Muscle of leg (tissue), 11 donors: ENCODE measurements around the gene KCNH4. TPM values are rescaled to one million over a fixed set of nuclear protein-coding genes. Genes with fewer than 3 reads are reported as not detected.

Source experiments
- DNase-seq: peaks from one replicate; pipeline ENCODE4 v3.0.0; 2013
- H3K27ac ChIP-seq: one replicate; pipeline ENCODE4 v1.5.1; 2013; ENCODE audit warnings: mild to moderate bottlenecking, low read length, control low read depth
- H3K27me3 ChIP-seq: one replicate; pipeline ENCODE4 v1.6.1; 2013; ENCODE audit warnings: low read length; ENCODE audit not compliant: control insufficient read depth, insufficient read depth
- H3K36me3 ChIP-seq: one replicate; pipeline ENCODE4 v1.6.1; 2013; ENCODE audit warnings: low read length; ENCODE audit not compliant: control insufficient read depth, insufficient read depth
- H3K4me1 ChIP-seq: one replicate; pipeline ENCODE4 v1.6.1; 2013; ENCODE audit warnings: low read length; ENCODE audit not compliant: control insufficient read depth, insufficient read depth
- H3K4me3 ChIP-seq: one replicate; pipeline ENCODE4 v1.5.1; 2013; ENCODE audit warnings: low read length, control low read depth
- H3K9me3 ChIP-seq: replicated peaks from 2 replicates; pipeline ENCODE4 v1.6.1; 2013; ENCODE audit warnings: low read depth, low read length; ENCODE audit not compliant: control insufficient read depth
- WGBS: methylation state at CpG from one replicate; pipeline ENCODE4 v1.1.5; 2013; ENCODE audit warnings: missing lambda C conversion rate; ENCODE audit not compliant: insufficient coverage; 5-methylcytosine and 5-hydroxymethylcytosine counted together
- polyA plus RNA-seq, 8 donors: library from polyadenylated mRNA; unstranded; fragments of 120-200 nt; gene quantifications; one replicate each; pipeline versions ENCODE4 v1.2.1 to v1.2.3, GENCODE V29; 2013; ENCODE audit warnings: inconsistent platforms in 1 of 8, low replicate concordance in 1 of 8; ENCODE audit not compliant: insufficient read length in 8 of 8, insufficient read depth in 1 of 8
- total RNA-seq: library from RNA; stranded (reverse); fragments of 120-200 nt; gene quantifications from one replicate; pipeline ENCODE4 v1.2.4, GENCODE V29; 2013

Gene KCNH4
- total and polyA plus RNA-seq, 9 donors, result 0.04 to 0.05 (median 0.05) TPM; not detected in 6

GRCh38 chr17:42179335-42179734 lies 1.6 kb downstream of the KCNH4 start:
- peaks cover 23% of the 10 kb centered on the region for H3K4me1 ChIP-seq
- DNase-seq, result no peak
- H3K9me3 ChIP-seq, result no peaks in the 10 kb centered on the region
- no CpG with 5 or more reads among the region's 1 CpG for WGBS
- no peak overlapping the region for H3K4me3 ChIP-seq
- H3K27ac ChIP-seq, result no peak overlapping the region
- peaks cover 53% of the 10 kb centered on the region for H3K27me3 ChIP-seq
- H3K36me3 ChIP-seq, result no peaks in the 10 kb centered on the region

DNA sequence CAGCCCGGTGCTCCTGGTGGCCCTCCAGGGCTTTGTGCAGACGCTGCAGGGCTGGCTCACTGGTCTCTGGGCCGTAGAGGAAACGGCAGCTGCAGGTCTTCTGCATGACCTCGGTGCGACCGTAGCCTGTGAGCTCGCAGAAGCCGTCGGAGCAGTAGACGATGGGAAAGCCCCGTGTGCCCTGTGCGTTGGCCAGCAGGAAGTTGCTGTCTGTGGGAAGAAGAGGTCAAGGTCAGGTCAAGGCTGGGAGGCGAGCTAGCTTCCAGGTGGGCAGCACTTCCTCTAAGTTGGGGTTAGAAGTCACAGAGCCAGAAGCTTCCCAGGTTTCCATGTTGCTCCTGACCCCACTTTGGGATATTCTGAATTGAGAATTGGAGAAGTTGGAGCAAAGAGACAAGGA lies 2.1 kb downstream of the KCNH4 start:
- Histone ChIP-seq H3K4me1 (peaks cover 20% of the 10 kb centered on the region), H3K27me3 (peaks cover 49% of the 10 kb centered on the region), H3K9me3 (no peaks in the 10 kb centered on the region), H3K36me3 (no peaks in the 10 kb centered on the region), H3K27ac (no peak overlapping the region), H3K4me3 (no peak overlapping the region)
- no peak for DNase-seq
- WGBS, result 29% methylated on average over 14 of the region's 14 CpGs

DNA sequence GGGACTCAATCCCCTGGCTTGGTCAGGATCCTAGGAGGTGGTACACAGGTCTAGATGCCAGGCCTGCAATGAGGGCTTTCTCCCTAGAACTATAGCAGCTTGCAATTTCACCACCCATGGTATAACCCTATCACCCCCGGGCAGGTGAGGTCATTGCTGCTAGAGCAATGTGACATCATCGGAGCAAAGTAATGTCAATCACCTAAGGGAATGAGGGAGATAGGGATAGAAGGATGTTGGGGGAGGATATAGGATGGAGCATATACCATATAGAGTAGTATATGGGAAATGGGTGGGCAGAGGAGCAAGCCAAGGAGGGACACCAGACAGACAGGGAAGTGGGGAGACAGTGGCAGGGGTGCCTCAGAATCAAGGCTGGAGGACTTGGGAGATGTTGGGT lies 3.3 kb downstream of the KCNH4 start:
- no peak for DNase-seq
- no peaks in the 10 kb centered on the region for H3K9me3 ChIP-seq
- H3K4me1 ChIP-seq, result peaks cover 13% of the 10 kb centered on the region
- H3K4me3 ChIP-seq, result no peak overlapping the region
- no peaks in the 10 kb centered on the region for H3K36me3 ChIP-seq
- WGBS, result 75% methylated on average over 1 of the region's 2 CpGs
- H3K27ac ChIP-seq, result no peak overlapping the region
- H3K27me3 ChIP-seq, result peaks cover 44% of the 10 kb centered on the region

DNA sequence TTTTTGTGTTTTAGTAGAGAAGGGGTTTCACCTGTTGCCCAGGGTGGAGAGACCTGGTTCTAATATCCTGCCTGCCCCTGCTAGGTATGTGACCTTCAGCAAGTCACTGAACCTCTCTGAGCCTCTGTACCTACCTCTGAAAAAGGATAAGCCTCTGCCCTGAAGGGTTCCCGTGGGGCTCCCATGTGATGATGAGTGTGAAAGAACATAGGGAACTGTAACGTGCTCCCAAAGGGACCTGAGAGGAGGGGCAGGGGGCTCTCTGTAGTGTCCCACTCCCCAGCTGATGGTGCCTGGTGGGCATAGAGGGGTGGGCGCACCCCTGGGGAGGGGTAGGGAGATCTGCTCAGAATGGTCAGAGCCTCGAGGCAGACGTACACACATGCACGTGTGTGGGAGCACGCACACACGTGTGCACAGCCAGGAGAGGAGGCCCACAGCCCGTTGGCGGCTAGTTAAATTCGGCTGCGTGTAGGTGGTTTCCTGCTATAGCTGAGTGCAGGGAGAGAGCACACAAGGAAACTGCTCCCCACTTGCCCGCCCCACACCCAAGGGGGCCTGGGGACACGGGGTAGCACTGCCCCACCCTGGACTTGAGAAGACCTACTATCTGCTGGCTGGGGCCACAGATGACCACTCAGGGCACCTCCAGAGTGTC lies 6.7 kb downstream of the KCNH4 start:
- H3K27ac ChIP-seq, result no peak overlapping the region
- DNase-seq, result no peak
- H3K9me3 ChIP-seq, result no peaks in the 10 kb centered on the region
- no peaks in the 10 kb centered on the region for H3K36me3 ChIP-seq
- H3K4me3 ChIP-seq, result no peak overlapping the region
- H3K27me3 ChIP-seq, result peaks cover 16% of the 10 kb centered on the region
- 57% methylated on average over 13 of the region's 14 CpGs for WGBS
- H3K4me1 ChIP-seq, result no peaks in the 10 kb centered on the region

DNA sequence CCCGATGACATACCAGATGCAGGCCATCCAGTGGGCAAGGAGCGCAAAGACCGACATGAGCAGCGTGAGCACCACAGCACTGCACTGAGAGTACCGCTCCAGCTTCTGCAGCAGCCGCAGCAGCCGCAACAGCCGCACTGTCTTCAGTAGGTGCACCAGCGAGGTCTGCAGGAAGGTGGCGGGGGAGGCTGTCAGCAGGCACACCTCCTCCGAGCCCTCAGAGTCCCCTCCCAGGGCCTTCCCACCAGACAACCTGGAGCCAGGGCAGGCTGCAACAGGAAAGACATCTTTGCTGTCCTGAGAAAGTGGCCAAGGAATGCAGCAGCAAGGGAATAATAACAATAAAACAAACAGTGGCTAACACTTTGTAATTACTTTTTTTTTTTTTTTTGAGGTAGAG lies 9.1 kb downstream of the KCNH4 start:
- H3K9me3 ChIP-seq, result no peaks in the 10 kb centered on the region
- no peak for DNase-seq
- no peak overlapping the region for H3K4me3 ChIP-seq

GRCh38 chr17:42169351-42169750 lies 11.6 kb downstream of the KCNH4 start:
- Histone ChIP-seq H3K27ac (no peak overlapping the region), H3K4me1 (no peaks in the 10 kb centered on the region), H3K9me3 (no peaks in the 10 kb centered on the region), H3K4me3 (no peak overlapping the region), H3K27me3 (peaks cover 6% of the 10 kb centered on the region), H3K36me3 (no peaks in the 10 kb centered on the region)
- WGBS, result 91% methylated on average over 27 of the region's 29 CpGs
- no peak for DNase-seq

More for the DNA sequence above, 9.1 kb downstream of the KCNH4 start:
- peaks cover 6% of the 10 kb centered on the region for H3K27me3 ChIP-seq
- H3K27ac ChIP-seq, result no peak overlapping the region
- no peaks in the 10 kb centered on the region for H3K4me1 ChIP-seq
- WGBS, result 37% methylated on average over 10 of the region's 11 CpGs
- H3K36me3 ChIP-seq, result no peaks in the 10 kb centered on the region

DNA sequence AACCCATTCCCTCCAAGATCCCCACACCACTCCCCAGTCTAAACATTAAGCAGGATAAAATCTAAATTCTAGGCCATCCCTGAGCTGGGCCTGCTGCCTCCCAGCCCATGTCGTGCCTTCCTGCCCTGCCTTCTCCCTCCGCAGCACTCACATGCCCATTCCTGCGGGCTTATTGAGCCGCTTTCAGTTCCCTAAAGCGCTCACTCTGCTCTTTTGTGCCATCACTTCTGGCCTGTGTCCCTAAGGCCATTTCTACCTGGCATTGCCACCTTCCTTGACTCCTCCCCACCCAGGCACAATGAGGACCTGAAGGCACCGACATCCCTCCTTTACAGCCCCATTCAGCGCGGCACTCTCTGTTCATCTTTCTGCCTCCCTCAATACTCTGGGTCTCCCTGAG lies 13.1 kb downstream of the KCNH4 start:
- no peak for DNase-seq
- no peaks in the 10 kb centered on the region for H3K36me3 ChIP-seq
- 76% methylated on average over 5 of the region's 8 CpGs for WGBS

DNA sequence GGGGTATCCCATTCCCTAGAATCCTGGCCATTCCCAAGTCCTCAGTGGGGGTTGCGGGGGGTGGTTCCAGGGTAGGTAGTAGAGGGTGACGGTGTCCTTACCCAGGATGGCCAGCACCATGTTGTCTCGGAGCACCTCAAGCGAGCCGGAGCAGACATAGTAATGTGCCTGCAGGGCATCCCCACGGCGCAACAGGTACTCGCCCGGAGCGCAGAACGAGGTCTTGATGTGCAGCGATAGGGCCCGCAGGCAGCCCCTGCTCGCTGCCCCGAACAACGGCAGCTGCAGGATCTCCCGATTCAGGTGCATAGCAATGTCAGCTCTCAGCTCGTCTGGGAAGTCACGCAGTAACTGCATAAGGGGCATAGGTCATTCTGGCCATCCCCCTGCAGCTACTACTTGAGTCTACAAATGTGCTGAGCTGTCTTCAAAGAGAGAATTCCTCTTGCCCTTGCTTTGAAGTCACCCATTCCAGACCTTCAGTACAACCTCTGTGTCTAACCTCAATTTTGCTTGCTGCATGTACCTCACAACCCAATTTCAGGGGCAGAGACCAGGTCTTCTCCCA lies 14.7 kb downstream of the KCNH4 start:
- 81% methylated on average over 19 of the region's 19 CpGs for WGBS

More for the DNA sequence above, 13.1 kb downstream of the KCNH4 start:
- no peak overlapping the region for H3K4me3 ChIP-seq
- H3K27me3 ChIP-seq, result peaks cover 6% of the 10 kb centered on the region
- no peak overlapping the region for H3K27ac ChIP-seq
- H3K9me3 ChIP-seq, result no peaks in the 10 kb centered on the region
- H3K4me1 ChIP-seq, result no peaks in the 10 kb centered on the region

GRCh38 chr17:42165751-42166150 lies 15.2 kb downstream of the KCNH4 start:
- H3K36me3 ChIP-seq, result no peaks in the 10 kb centered on the region
- no peaks in the 10 kb centered on the region for H3K9me3 ChIP-seq
- WGBS, result 59% methylated on average over 3 of the region's 6 CpGs
- H3K4me1 ChIP-seq, result no peaks in the 10 kb centered on the region
- DNase-seq, result no peak
- H3K4me3 ChIP-seq, result no peak overlapping the region
- H3K27ac ChIP-seq, result no peak overlapping the region
- peaks cover under 1% of the 10 kb centered on the region for H3K27me3 ChIP-seq

More for the DNA sequence above, 14.7 kb downstream of the KCNH4 start:
- no peaks in the 10 kb centered on the region for H3K36me3 ChIP-seq
- no peak overlapping the region for H3K4me3 ChIP-seq
- H3K4me1 ChIP-seq, result no peaks in the 10 kb centered on the region
- DNase-seq, result no peak
- H3K27ac ChIP-seq, result no peak overlapping the region
- peaks cover 2% of the 10 kb centered on the region for H3K27me3 ChIP-seq
- no peaks in the 10 kb centered on the region for H3K9me3 ChIP-seq

GRCh38 chr17:42163696-42164407 lies 17.1 kb downstream of the KCNH4 start:
- no peaks in the 10 kb centered on the region for H3K9me3 ChIP-seq
- H3K27ac ChIP-seq, result no peak overlapping the region
- no peak for DNase-seq
- 42% methylated on average over 10 of the region's 22 CpGs for WGBS
- no peaks in the 10 kb centered on the region for H3K27me3 ChIP-seq
- no peaks in the 10 kb centered on the region for H3K4me1 ChIP-seq
- no peaks in the 10 kb centered on the region for H3K36me3 ChIP-seq
- H3K4me3 ChIP-seq, result no peak overlapping the region
